ENCODE measurements around the gene KRT38.

- TF ChIP-seq POLR2A (IDR thresholded peaks at IDR 0.05) = no peak
- TF ChIP-seq CTCF (IDR thresholded peaks at IDR 0.05) = no peak
Measured at GRCh38 chr17:41418116-41418860, 22.5 kb downstream of the KRT38 start.

All from testis (tissue), 2 donors.